ENCODE measurements around the gene CDKN2B-AS1.
"Not testable (repeated sequence)": the region's sequence is repeated elsewhere in the genome, so short reads cannot be mapped to it uniquely, and the experiment has no call there.

Gene CDKN2B-AS1

DNA sequence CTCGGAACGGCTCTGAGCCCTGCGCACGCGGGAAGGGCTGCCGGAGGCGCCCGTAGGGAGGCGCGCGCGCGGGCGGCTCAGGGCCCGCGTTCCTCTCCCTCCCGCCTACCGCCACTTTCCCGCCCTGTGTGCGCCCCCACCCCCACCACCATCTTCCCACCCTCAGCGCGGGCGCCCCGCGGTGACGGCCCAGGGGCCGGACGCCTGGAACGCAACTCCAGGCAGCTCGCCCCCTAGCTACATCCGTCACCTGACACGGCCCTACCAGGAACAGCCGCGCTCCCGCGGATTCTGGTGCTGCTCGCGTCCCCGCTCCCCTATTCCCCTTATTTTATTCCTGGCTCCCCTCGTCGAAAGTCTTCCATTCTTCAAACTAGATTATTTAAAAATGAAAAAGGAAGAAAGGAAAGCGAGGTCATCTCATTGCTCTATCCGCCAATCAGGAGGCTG, at the start of gene CDKN2B-AS1:
TSS of gene CDKN2B-AS1 (plus strand) at position 236 of the 450 bp plus-strand sequence.
- DNase-seq (ENCODE audit: low read depth in 4 of 4, low spot score in 1 of 4), result no peak

DNA sequence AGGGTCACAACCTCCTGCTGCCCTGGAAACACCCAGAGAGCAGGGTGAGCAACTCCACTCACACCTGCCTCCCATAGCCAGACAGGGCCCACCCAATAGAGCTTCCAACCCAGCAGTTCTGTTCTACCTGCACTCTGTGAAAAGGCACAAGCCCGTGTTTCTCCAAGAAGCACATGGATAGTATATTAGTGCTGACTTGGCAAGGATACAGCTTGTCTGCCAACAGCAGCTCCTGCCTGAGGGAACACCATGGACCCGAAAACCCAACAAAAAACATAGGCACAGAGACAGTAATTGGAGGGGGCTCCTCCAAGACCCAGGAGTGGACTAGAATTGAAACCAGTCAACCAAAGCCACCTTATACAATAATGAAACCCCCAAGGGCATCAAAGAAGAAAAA, 49.0 kb upstream of the CDKN2B-AS1 start:
- DNase-seq (ENCODE audit: low read depth in 4 of 4, low spot score in 1 of 4), result no peak

DNA sequence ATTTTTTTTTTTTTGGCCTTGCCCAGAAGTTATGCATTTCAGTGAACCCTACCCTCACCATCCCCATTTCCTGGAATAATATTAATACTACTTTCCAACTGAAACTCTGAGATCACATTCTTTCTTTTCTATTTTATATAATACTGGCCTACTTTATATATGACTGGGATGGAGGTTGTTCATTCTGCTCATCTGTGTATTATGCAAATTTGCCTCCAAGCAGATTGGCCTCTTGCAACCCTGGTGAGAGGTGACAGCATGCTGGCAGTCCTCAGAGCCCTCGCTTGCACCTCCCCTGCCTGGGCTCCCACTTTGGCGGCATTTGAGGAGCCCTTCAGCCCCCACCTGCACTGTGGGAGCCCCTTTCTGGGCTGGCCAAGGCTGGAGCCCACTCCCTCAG, 35.8 kb upstream of the CDKN2B-AS1 start:
- no peak for DNase-seq (ENCODE audit: low read depth in 4 of 4, low spot score in 1 of 4)

DNA sequence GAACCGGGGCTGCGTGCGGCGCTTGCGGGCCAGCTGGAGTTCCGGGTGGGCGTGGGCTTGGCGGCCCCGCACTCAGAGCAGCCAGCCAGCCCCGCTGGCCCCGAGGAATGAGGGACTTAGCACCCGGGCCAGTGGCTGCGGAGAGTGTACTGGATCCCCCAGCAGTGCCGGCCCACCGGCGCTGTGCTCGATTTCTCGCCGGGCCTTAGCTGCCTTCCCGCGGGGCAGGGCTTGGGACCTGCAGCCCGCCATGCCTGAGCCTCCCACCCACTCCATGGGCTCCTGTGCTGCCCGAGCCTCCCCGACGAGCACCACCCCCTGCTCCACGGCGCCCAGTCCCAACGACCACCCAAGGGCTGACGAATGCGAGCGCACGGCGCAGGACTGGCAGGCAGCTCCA, 35.3 kb upstream of the CDKN2B-AS1 start:
- DNase-seq (ENCODE audit: low read depth in 4 of 4, low spot score in 1 of 4), result not testable (repeated sequence)

DNA sequence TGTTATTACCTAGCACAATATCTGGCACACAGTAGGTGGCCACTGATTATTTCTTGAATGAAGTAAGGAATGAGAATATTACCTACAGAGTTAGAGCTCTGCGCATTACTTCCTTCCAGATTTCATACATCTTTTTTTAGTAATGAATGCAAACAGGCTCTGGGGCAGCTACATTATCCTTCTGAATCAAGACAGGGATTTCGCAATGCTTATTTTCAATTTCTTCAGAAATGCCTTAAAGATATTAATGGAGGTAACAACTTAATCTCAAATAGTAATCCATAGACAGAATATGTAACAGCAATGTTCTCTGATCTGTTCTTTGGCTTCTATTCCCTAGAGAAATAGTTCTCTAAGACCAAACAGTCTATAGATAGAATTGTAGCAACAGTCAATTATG, 33.0 kb upstream of the CDKN2B-AS1 start:
- no peak for DNase-seq (ENCODE audit: low read depth in 4 of 4, low spot score in 1 of 4)

DNA sequence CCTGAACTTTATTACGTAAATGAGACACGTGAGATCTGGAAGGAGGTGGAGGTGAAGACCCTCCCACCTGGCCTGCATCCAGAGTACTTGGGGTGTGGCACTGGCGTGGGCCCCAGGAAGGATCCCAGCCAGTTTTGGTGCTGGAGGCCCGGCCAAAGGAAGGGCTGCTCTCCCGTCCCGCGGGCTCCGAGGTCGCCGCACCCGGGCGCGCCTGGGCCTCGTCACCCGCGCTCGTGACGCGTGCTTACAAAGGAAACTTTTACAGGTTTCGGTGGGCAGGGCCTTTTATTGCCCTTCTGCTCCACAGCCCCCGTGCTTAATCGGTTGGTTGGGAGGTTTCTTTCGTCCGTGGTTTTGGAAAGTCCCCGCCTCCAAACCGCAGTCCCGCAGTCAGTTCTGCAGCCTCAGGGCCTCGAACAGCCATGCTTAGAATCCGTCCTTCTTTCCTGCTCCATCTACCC, 29.6 kb upstream of the CDKN2B-AS1 start:
- DNase-seq (ENCODE audit: low read depth in 4 of 4, low spot score in 1 of 4), result peak in 3 of 4 experiments; percentile 7 to 33 (median 27)

DNA sequence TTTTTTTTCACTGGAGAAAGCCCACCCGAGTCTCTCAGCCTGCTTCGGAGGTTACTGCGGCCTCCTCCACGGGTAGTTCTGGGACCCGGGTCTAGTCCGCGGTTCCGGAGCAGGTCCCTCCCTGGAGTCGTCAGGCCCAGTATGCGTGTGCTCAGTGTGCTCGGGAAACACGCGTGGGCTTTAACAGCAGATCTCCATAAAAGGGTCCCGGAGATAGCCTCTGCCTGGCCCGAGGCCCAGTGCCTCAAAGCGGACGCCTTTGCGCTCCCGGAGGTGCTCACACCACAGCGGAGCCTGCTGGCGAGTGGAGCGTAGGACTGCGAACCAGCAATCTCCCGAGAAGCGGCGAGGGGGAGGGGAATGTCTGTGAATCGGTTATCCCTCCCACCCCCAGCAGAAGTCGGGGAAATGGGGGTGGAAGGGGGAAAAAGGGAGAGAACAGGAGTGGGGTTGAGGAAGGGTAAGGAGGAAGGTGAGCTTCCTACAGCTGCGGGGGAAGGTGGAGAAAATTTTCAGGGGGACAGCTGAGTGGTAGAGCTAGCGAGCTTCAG, 29.1 kb upstream of the CDKN2B-AS1 start:
- DNase-seq (ENCODE audit: low read depth in 4 of 4, low spot score in 1 of 4), result no peak

DNA sequence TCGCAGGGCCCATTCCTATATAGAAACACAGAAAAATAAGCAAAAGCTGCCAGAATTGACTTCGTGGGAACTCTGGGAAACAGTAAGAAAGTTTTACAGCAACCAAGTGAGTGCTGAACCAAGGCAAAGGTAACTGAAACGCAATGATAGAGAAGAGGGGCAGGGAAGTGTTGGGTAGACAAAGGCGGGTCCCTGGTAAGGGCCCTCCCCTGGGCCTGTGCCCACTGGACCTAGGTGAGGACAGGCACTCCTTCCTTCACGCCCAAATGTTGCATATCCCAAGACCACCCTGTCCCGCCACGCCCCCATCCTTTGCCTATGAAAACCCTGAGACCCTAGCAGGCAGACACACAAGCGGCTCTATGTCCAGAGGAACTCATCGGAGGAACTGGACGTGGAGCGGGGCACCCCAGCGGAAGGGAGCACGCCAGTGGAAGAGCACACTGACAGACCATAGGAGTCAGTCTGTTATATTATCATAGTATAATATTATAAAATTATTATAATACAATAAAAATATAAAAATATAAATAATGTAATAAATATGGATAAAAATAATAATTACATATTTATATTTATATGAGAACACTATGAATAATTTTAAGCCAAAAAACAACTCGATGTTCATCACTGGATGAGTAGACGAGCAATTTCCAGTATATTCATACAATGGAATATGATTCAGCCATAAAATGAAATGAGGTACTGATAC, 28.3 kb upstream of the CDKN2B-AS1 start:
- DNase-seq (ENCODE audit: low read depth in 4 of 4, low spot score in 1 of 4), result no peak

DNA sequence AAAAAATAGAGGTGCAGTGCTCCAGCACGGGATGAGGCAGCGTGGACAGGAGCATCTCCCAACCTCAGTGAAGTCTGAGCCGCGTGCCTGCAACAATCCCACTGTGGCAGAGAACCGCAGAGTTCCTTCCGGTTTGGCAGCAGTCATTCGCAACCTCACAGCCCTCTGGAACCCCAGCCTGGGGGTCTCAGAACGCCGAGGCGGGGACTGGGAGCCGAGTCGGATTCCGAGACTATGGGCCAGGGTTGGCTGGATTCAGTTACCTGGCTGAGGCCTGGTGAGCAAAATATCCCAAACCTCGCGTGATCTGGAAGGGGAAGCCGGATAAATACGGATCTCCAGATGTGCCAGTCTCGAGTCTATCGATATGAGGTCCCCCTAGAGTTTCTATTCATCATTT, 27.4 kb upstream of the CDKN2B-AS1 start:
- DNase-seq (ENCODE audit: low read depth in 4 of 4, low spot score in 1 of 4), result no peak

DNA sequence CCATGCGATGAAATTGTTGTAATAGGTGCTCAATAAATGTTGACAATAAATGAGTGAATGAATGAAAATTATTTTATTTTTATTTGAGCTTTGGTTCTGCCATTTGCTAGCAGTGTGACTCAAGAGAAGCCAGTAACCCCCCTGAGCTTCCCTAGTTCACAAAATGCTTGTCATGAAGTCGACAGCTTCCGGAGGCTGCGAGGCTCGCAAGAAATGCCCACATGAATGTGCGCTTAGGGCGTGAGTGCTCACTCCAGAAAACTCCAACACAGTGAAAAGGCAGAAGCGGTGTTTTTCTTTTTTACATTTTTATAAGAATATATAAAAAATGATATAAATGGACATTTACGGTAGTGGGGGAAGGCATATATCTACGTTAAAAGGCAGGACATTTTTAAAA, 26.9 kb upstream of the CDKN2B-AS1 start:
- no peak for DNase-seq (ENCODE audit: low read depth in 4 of 4, low spot score in 1 of 4)

DNA sequence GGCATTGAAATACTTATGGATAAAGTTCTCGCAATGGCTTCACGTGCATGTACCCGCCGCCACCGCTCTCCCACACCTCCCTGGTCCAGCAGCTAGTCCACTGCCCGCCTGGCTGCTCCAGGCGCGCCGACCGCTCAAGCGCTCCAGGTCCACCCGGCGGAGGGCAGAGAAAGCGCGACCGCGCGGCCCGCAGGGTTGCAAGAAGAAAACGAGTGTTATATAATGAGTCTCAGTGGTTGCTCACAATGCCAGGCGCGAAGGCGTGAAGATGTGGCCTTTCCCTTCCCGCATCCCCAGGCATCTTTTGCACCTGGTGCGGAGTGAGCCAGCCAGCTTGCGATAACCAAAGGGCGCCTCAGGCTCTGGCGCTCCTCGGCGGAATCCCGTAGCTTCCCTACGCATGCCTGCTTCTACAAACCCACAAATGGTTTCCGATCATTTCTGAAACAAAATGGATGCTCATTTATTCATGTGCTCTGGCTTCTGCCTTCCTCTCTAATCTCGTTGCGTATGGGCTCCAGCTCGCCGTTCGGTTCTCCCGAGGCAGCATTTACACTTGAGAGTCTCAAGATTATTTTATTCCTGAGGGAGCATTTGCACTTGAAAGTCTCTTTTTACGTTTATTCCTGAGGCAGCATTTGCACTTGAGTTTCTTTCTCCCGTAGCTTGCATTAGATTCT, 26.1 kb upstream of the CDKN2B-AS1 start:
- no peak for DNase-seq (ENCODE audit: low read depth in 4 of 4, low spot score in 1 of 4)

DNA sequence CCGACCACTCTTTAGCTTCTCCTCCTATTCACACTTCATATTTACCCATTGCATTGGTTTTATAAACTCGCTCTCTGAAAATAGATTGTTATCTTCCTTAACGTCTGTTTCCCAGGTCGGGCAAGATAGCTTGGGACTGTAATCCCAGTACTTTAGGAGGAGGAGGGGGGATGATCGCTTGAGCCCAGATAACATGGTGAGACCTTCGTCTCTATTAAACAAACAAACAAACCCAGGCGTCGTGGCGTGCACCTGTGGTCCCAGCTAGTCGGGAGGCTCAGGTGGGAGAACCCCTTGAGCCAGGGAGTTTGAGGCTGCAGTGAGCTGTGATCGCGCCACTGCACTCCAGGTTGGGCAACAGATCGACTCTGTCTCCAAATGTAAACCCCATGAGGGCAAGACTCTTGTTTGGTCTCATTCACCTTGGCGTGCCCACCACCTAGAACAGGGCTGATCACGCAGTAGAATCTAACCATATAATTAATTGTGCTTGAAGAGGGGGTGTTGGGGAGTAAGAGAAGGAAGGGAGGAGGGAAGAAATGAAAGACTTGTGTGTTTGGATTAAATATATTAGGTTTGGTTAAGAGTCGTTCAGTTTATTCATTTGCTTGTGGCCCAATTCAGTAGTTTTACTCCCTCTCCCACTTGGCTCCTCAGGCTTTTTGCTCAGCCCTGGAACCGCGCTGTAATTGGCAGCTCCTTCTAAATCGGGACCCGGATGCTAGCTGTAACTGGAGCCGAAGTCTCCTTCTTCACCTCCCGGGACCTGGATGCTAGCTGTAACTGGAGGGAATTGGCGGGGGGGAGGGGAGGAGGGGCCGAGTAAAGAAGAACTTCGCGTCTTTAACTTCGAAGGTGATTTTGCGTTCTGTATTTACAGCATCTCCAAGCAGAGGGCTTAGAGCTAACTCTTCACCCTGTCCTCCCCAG, 25.3 kb upstream of the CDKN2B-AS1 start:
- no peak for DNase-seq (ENCODE audit: low read depth in 4 of 4, low spot score in 1 of 4)

DNA sequence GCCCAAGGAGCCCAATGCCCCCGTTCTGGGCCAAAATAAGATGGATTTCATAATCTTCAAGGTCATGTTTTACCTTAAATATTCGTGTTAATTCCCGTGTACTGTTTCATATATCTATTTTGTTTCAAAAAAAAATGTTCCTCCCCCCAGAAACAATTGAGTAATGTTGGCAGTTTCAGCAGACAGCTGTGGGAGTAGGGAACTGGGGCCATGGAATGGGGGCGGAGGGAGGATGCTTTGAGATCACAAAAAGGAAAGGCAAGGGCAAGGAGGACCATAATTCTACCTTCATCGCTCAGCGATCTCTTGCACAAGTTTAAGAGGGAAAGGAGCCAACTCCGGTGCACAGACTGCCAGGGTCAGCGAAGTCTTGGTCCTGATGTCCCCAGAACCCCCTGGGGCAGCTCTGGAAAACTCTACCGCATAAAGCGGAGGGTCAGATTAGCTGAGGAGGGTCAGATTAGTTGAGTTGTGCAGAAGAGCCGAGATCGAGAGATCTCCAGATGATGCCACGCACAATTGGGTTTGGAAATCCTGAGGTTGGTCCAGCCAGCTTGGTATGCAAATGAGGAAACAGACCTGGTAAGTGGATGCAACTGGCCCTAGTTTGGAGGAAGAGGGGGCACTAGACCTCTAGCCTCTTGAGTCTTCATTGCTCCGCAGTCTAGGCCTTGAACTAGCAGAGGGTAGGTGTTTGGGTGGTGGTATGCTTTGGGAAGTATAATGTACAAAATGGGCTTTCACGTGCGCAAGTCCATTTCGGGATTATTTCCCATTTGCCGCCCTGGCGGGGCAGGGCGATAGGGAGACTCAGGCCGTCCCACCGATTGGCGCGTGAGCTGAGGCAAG, 24.4 kb upstream of the CDKN2B-AS1 start:
- no peak for DNase-seq (ENCODE audit: low read depth in 4 of 4, low spot score in 1 of 4)

DNA sequence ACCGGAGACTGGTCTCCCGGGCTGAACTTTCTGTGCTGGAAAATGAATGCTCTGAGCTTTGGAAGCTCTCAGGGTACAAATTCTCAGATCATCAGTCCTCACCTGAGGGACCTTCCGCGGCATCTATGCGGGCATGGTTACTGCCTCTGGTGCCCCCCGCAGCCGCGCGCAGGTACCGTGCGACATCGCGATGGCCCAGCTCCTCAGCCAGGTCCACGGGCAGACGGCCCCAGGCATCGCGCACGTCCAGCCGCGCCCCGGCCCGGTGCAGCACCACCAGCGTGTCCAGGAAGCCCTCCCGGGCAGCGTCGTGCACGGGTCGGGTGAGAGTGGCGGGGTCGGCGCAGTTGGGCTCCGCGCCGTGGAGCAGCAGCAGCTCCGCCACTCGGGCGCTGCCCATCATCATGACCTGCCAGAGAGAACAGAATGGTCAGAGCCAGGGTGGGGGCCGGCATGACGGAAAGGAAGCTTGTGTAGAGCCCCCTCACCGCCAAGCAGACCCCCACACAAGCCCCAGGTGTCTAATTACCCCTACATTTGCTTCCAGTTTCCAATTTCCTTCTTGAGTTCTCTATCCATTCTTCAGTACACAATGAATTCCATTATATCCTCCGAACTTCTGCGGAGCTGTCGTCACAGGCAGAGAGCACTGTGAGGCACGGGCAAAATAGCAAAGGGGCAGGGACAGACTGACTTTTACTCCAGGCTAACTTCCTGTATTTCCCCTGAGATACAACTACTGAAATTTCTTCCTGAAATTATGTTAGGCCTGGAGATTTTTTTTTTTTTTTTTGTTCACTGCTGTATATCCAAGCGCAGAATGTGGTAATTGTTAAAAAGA, 23.6 kb upstream of the CDKN2B-AS1 start:
- no peak for DNase-seq (ENCODE audit: low read depth in 4 of 4, low spot score in 1 of 4)

DNA sequence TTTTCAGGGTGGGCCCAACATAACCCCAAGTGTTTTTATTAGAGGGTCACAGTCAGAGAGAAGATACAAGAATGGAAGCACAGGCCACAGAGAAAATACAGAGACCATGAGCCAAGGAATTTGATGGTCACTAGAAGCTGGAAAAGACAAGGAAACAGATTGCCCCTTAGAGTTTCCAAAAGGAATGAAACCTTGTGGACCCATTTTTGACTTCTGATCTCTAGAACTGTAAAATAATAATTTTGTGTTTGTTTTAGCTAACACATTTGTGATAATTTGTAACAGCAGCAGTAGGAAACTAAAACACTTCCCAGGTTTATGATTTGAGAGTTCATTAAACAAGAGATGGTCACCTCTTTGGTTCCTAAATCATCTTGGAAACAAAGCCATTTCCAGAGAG, 22.2 kb upstream of the CDKN2B-AS1 start:
- no peak for DNase-seq (ENCODE audit: low read depth in 4 of 4, low spot score in 1 of 4)

DNA sequence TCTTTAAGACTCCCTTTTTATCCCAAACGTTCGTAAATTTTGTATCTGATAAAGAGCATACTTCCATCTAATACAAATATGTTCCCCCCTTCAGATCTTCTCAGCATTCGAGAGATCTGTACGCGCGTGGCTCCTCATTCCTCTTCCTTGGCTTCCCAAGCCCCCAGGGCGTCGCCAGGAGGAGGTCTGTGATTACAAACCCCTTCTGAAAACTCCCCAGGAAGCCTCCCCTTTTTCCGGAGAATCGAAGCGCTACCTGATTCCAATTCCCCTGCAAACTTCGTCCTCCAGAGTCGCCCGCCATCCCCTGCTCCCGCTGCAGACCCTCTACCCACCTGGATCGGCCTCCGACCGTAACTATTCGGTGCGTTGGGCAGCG, 20.3 kb upstream of the CDKN2B-AS1 start:
- no peak for DNase-seq (ENCODE audit: low read depth in 4 of 4, low spot score in 1 of 4)

DNA sequence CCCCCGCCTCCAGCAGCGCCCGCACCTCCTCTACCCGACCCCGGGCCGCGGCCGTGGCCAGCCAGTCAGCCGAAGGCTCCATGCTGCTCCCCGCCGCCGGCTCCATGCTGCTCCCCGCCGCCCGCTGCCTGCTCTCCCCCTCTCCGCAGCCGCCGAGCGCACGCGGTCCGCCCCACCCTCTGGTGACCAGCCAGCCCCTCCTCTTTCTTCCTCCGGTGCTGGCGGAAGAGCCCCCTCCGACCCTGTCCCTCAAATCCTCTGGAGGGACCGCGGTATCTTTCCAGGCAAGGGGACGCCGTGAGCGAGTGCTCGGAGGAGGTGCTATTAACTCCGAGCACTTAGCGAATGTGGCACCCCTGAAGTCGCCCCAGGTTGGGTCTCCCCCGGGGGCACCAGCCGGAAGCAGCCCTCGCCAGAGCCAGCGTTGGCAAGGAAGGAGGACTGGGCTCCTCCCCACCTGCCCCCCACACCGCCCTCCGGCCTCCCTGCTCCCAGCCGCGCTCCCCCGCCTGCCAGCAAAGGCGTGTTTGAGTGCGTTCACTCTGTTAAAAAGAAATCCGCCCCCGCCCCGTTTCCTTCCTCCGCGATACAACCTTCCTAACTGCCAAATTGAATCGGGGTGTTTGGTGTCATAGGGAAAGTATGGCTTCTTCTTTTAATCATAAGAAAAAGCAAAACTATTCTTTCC, 19.7 kb upstream of the CDKN2B-AS1 start:
- no peak for DNase-seq (ENCODE audit: low read depth in 4 of 4, low spot score in 1 of 4)

DNA sequence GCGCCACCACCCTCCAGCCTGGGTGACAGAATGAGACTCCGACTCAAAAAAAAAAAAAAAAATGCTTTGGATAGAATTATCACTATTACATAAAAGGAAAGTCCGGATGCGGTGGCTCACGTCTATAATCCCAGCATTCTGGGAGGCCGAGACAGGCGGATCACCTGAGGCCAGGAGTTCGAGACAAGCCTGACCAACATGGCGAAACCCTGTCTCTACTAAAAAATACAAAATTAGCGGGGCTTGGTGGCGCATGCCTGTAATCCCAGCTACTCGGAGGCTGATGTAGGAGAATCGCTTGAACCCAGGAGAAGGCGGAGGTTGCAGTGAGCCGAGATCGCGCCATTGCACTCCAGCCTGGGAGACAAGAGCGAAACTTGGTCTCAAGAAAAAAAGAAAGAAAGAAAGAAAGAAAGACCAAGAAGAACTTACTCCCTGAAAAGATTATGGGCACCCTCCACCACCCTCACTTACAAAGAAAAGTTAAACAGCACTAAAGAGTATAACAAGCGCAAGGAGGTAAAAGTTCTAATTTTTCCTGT, 18.2 kb upstream of the CDKN2B-AS1 start:
- no peak for DNase-seq (ENCODE audit: low read depth in 4 of 4, low spot score in 1 of 4)

DNA sequence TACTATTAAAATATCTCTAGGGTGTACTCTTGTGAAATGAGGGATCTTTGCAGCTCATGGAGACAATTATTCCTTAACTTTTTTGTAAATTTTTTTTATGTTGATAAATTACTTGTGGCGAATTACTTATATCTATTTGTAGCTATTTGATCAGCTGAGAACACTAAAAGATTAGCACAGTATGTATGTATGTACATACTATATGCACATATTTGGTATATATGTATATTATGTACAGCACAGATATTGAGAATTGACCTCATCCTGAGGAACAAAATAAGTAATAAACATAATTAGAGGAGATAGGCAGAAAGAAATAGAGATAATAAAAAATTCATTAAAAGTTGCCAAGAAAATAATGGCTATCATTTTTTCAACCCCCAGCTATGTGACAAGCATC, 12.2 kb upstream of the CDKN2B-AS1 start:
- DNase-seq (ENCODE audit: low read depth in 4 of 4, low spot score in 1 of 4), result no peak
